K562 (cell line): ENCODE measurements around the gene GP2. TPM values are rescaled to one million over a fixed set of nuclear protein-coding genes. Genes with fewer than 3 reads are reported as not detected.

Experiments
- ATAC-seq: fragments of 200-7000 bp; cut with Tn5 transposase; 3 replicates; pipeline ENCODE4 v1.9.1; 2020; ENCODE audit warnings: moderate library complexity
- BruUV-seq: library from RNA; stranded (reverse); fragments of 400-500 nt; replicated peaks from 2 replicates; lab custom pipeline; 2021; lab: Mats Ljungman, UMichigan
- CTCF ChIA-PET: fragments of 300-600 bp; formaldehyde crosslinking; extraction: SDS; loops from one replicate; lab custom pipeline; 2021; ENCODE audit warnings: low intra/inter-chr PET ratio; lab: Yijun Ruan, JAX
- POLR2A ChIA-PET: fragments of 300-600, 350-650 bp; sonication (Branson Sonifier 250); formaldehyde crosslinking; extraction: SDS; loops from one replicate; lab custom pipeline; 2021; ENCODE audit warnings: antibody characterized with exemption, inconsistent platforms; lab: Yijun Ruan, JAX
- DNase-seq, 4 experiments: peaks; one replicate each; pipeline versions ENCODE4 v3.0.0 to v3.0.0-alpha.2; 2011 to 2018; ENCODE audit warnings: low spot score in 3 of 4, mixed read lengths in 3 of 4; ENCODE audit errors: extremely low read depth in 1 of 4
- FAIRE-seq: peaks from 2 replicates; lab custom pipeline; 2011; peaks lifted over from hg19 to GRCh38; lab: Jason Lieb, UNC
- H2AFZ ChIP-seq: 2 replicates; pipeline ENCODE4 v1.6.0; 2011; ENCODE audit warnings: low read depth, low read length, control low read depth, inconsistent platforms
- H3K27ac ChIP-seq: fragments of 200-600 bp; 3 replicates; pipeline ENCODE4 v1.8.0; 2011; ENCODE audit warnings: low read depth, mild to moderate bottlenecking, control low read depth, inconsistent platforms, low read length, moderate library complexity, mixed read lengths; ENCODE audit errors: extremely low read depth
- H3K27me3 ChIP-seq, 2 experiments: fragments of 300-600 bp in 1 of 2; 2 replicates in 1 of 2; 3 replicates in 1 of 2; pipeline versions ENCODE4 v1.6.0 to v1.8.0; 2011; ENCODE audit warnings: inconsistent platforms in 2 of 2, low read length in 2 of 2, mild to moderate bottlenecking in 1 of 2, mixed read lengths in 1 of 2, moderate library complexity in 1 of 2; ENCODE audit not compliant: control insufficient read depth in 2 of 2, insufficient read depth in 2 of 2
- H3K36me3 ChIP-seq: fragments of 300-600 bp; 3 replicates; pipeline ENCODE4 v1.8.0; 2011; ENCODE audit warnings: mild to moderate bottlenecking, low read length, inconsistent platforms; ENCODE audit not compliant: control insufficient read depth, insufficient read depth
- H3K4me1 ChIP-seq, 2 experiments: fragments of 200-600 bp in 1 of 2; replicated peaks in 1 of 2; 2 replicates in 1 of 2; 3 replicates in 1 of 2; pipeline versions ENCODE4 v1.5.1 to v1.8.0; 2011; ENCODE audit warnings: inconsistent platforms in 2 of 2, low read length in 2 of 2, mild to moderate bottlenecking in 1 of 2, mixed read lengths in 1 of 2, moderate library complexity in 1 of 2; ENCODE audit not compliant: control insufficient read depth in 2 of 2, insufficient read depth in 2 of 2
- H3K4me2 ChIP-seq: 2 replicates; pipeline ENCODE4 v1.6.1; 2011; ENCODE audit warnings: low read length, control low read depth, inconsistent platforms, mixed read lengths; ENCODE audit not compliant: insufficient read depth
- H3K4me3 ChIP-seq: fragments of 200-600 bp; sonication (generic), shearing (Covaris generic); 2 replicates; pipeline ENCODE4 v1.5.1; 2016; ENCODE audit warnings: control low read depth, inconsistent platforms
- H3K79me2 ChIP-seq: fragments of 200-600 bp; 3 replicates; pipeline ENCODE4 v1.8.0; 2011; ENCODE audit warnings: low read length, inconsistent platforms; ENCODE audit not compliant: control insufficient read depth, insufficient read depth
- H3K9ac ChIP-seq, 2 experiments: 2 replicates each; pipeline versions ENCODE4 v1.6.0 to v1.6.1; 2011; ENCODE audit warnings: low read depth in 2 of 2, low read length in 2 of 2, control low read depth in 1 of 2, inconsistent platforms in 1 of 2, mild to moderate bottlenecking in 1 of 2, mixed read lengths in 1 of 2; ENCODE audit not compliant: insufficient read depth in 1 of 2
- H3K9me1 ChIP-seq: one replicate; pipeline ENCODE4 v1.6.0; 2011; ENCODE audit warnings: inconsistent platforms, mild to moderate bottlenecking, low read length, moderate library complexity; ENCODE audit not compliant: control insufficient read depth, insufficient read depth
- H3K9me3 ChIP-seq: replicated peaks from 2 replicates; pipeline ENCODE4 v1.5.1; 2011; ENCODE audit warnings: low read depth, low read length, inconsistent platforms; ENCODE audit not compliant: control insufficient read depth, insufficient read depth
- H4K20me1 ChIP-seq: replicated peaks from 2 replicates; pipeline ENCODE4 v1.6.1; 2011; ENCODE audit warnings: low read length, inconsistent platforms, mixed read lengths; ENCODE audit not compliant: control insufficient read depth, insufficient read depth
- CBX8 ChIP-seq: fragments of 200-600 bp; sonication (generic); IDR thresholded peaks from 2 replicates; pipeline ENCODE4 v1.6.1; 2012; ENCODE audit warnings: borderline replicate concordance, mixed run types, low read depth, mild to moderate bottlenecking, moderate library complexity, mixed read lengths, low read length, control low read depth, inconsistent platforms; ENCODE audit not compliant: poor library complexity, severe bottlenecking; ENCODE audit errors: extremely low read depth
- CHD4 ChIP-seq: fragments of 200-600 bp; sonication (generic); IDR thresholded peaks from 3 replicates; pipeline ENCODE4 v1.6.1; 2012; ENCODE audit warnings: low read depth, mild to moderate bottlenecking, mixed read lengths, low read length, inconsistent platforms; ENCODE audit not compliant: insufficient read depth, insufficient replicate concordance, poor library complexity, severe bottlenecking
- E2F3 ChIP-seq: fragments of 250-450 bp; sonication (Bioruptor Pico); IDR thresholded peaks from 2 replicates; pipeline ENCODE4 v1.4.0; 2020; ENCODE audit warnings: mild to moderate bottlenecking
- MYC ChIP-seq, 2 experiments: fragments of 250-450 bp in 1 of 2; sonication (Bioruptor Pico) in 1 of 2; IDR thresholded peaks; 2 replicates each; pipeline versions ENCODE4 v1.5.1 to v1.6.1; 2012 to 2021; ENCODE audit warnings: low read depth in 2 of 2, borderline replicate concordance in 1 of 2, improper control_type of control experiment in 1 of 2, low read length in 1 of 2, mild to moderate bottlenecking in 1 of 2, moderate library complexity in 1 of 2
- RAD51 ChIP-seq: fragments of 450-650 bp; IDR thresholded peaks from 2 replicates; pipeline ENCODE4 v1.7.1; 2016; ENCODE audit warnings: low read depth, mild to moderate bottlenecking, borderline replicate concordance
- ZNF778 ChIP-seq: fragments of 450-650 bp; formaldehyde crosslinking; IDR thresholded peaks from 2 replicates; pipeline ENCODE4 v1.4.0; 2020; ENCODE audit warnings: mild to moderate bottlenecking, moderate library complexity
- ZSCAN32 ChIP-seq: fragments of 450-650 bp; formaldehyde crosslinking; IDR thresholded peaks from 2 replicates; pipeline ENCODE4 v1.4.0; 2020; ENCODE audit warnings: mild to moderate bottlenecking, moderate library complexity
- WGBS: fragments of 100-300 bp; shearing (Covaris generic); methylation state at CpG from one replicate; pipeline ENCODE4 v1.1.6; 2016; ENCODE audit warnings: low coverage, mixed read lengths; ENCODE audit not compliant: insufficient coverage; ENCODE audit errors: missing lambda C conversion rate; 5-methylcytosine and 5-hydroxymethylcytosine counted together
- in situ Hi-C: fragments of 300-500 bp; cut with MboI; formaldehyde crosslinking; loops from 4 replicates; pipeline ENCODE4 v1.15.0; 2018; ENCODE audit warnings: inconsistent platforms, mixed read lengths
- intact Hi-C: fragments of 100-400 bp; cut with micrococcal nuclease; formaldehyde crosslinking; loops from 2 replicates; pipeline ENCODE4 v1.14.2; 2022
- polyA plus RNA-seq, 8 experiments: library from polyadenylated mRNA; depleted of rRNA in 4 of 8; stranded (reverse) in 5 of 8; unstranded in 3 of 8; fragments of >200 nt; fragmentation: Nextera tagmentation in 2 of 8; fragmentation: Illumina TruSeq in 1 of 8; extraction: Ambion mirVana in 2 of 8; extraction: Trizol in 1 of 8; gene quantifications; 2 replicates each; pipeline versions ENCODE4 v1.2.1 to v1.2.3, GENCODE V29; 2011 to 2014; ENCODE audit warnings: inconsistent platforms in 1 of 8, missing spikeins in 1 of 8
- total RNA-seq, 7 experiments: library from RNA; depleted of rRNA in 6 of 7; stranded (reverse); fragments of >200 nt in 6 of 7; fragmentation: Illumina TruSeq in 2 of 7; extraction: Trizol in 2 of 7; gene quantifications; 2 replicates each; pipeline versions ENCODE4 v1.2.1 to v1.2.3, GENCODE V29; 2011 to 2021; ENCODE audit warnings: low replicate concordance in 1 of 7
- TF ChIP-seq, protein P1 (sequence below): sonication (generic); formaldehyde crosslinking; IDR thresholded peaks from 2 replicates; pipeline ENCODE4 v1.9.0; 2022; ENCODE audit warnings: mild to moderate bottlenecking, missing genetic modification reagents

Gene GP2
- total and polyA plus RNA-seq, 9 of the 15 experiments (the other 6 are each of a cell fraction or from before 2014, with no cell fraction given): 5.9 TPM; not detected in 8

DNA sequence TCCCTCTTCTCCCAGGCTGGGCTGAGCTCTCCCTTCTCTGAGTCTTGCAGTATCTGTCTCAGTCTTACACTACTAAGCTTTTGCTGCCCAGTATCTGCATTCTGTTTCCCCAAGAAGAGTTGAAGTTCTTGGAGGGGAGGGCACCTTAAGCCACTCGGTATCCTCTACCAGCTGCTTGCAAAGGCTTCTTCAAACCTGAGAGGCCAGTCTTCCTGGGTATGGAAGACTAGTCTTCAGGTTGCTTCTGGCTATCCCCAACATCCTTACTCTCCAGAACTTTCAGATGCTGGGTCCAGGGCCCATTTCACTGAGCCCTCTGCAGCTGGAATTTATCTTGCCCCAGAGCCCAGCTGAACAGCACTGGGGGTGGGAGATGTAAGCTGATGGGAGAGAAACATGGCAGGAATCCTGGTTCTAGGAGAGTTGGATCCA lies 20.1 kb downstream of the GP2 start:
- DNase-seq (no peak), ATAC-seq (no peak), FAIRE-seq (no peak)
- no peak for TF ChIP-seq E2F3 (CRISPR knock-in tag)
- no peak for TF ChIP-seq MYC (IDR thresholded peaks at IDR 0.05; ENCODE audit: low read depth, low read length)
- TF ChIP-seq MYC (CRISPR knock-in tag; IDR thresholded peaks at IDR 0.05; ENCODE audit: borderline replicate concordance, low read depth): no peak
- TF ChIP-seq ZSCAN32 (CRISPR knock-in tag): no peak
- no peak for TF ChIP-seq ZNF778 (CRISPR knock-in tag)
- TF ChIP-seq, protein P1, sequence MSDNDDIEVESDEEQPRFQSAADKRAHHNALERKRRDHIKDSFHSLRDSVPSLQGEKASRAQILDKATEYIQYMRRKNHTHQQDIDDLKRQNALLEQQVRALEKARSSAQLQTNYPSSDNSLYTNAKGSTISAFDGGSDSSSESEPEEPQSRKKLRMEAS (CRISPR knock-in tag): no peak
- TF ChIP-seq CHD4: no peak
- no peak for TF ChIP-seq CBX8
- no peak for TF ChIP-seq RAD51
- H3K9ac ChIP-seq: no peak overlapping the region
- H3K4me1 ChIP-seq: peaks cover 2 to 11% of the 10 kb centered on the region in 2 experiments; a peak in 3 of 5 replicates
- H3K27me3 ChIP-seq: no peaks in the 10 kb centered on the region; a peak in 1 of 5 replicates
- H4K20me1 ChIP-seq: 0 out of 2 replicates have a peak, but pooled peaks cover 4% of the 10 kb centered on the region
- CTCF ChIA-PET: interaction anchor here (0.7 kb wide), 1 partner anchor 758 kb away, joined by 4 read pairs; no protein-coding TSS in a partner anchor
- 0% methylated on average over 1 of the region's 1 CpG for WGBS
- H3K4me3 ChIP-seq: no peak overlapping the region
- H3K4me2 ChIP-seq: no peak overlapping the region
- H3K36me3 ChIP-seq: no peaks in the 10 kb centered on the region
- H3K27ac ChIP-seq: no peak overlapping the region
- BruUV-seq: no TSS peak
- intact Hi-C loops (no loop called here), in situ Hi-C loops (loop anchor here (10.0 kb wide), 1 partner anchor 702 kb away; no protein-coding TSS in a partner anchor)
- no peaks in the 10 kb centered on the region for H3K9me1 ChIP-seq
- H3K79me2 ChIP-seq: no peaks in the 10 kb centered on the region
- POLR2A ChIA-PET: interaction anchor here (0.6 kb wide), 1 partner anchor 72 kb away, joined by 4 read pairs; no protein-coding TSS in a partner anchor
- H2AFZ ChIP-seq: no peak overlapping the region
- H3K9me3 ChIP-seq: no peaks in the 10 kb centered on the region
